BE2C (cell line): ENCODE measurements around the gene SGPP2.
"Not testable (repeated sequence)": the region's sequence is repeated elsewhere in the genome, so short reads cannot be mapped to it uniquely, and the experiment has no call there.

Source experiments
- DNase-seq: peaks from one replicate; pipeline ENCODE4 v3.0.0-alpha.2; 2020
- H3K27me3 ChIP-seq: fragments of 250-450 bp; sonication (Bioruptor Pico); 2 replicates; pipeline ENCODE4 v1.5.1; 2020; ENCODE audit warnings: mild to moderate bottlenecking
- H3K36me3 ChIP-seq: fragments of 250-450 bp; sonication (Bioruptor Pico); 2 replicates; pipeline ENCODE4 v1.5.1; 2020; ENCODE audit warnings: mild to moderate bottlenecking
- H3K4me1 ChIP-seq: fragments of 250-450 bp; sonication (Bioruptor Pico); 2 replicates; pipeline ENCODE4 v1.5.1; 2020
- H3K4me3 ChIP-seq: 2 replicates; pipeline ENCODE4 v1.5.1; 2011; ENCODE audit warnings: low read depth, low read length
- H3K9me3 ChIP-seq: fragments of 250-450 bp; sonication (Bioruptor Pico); 2 replicates; pipeline ENCODE4 v1.5.1; 2020
- TF ChIP-seq, protein P1 (sequence below): IDR thresholded peaks from 2 replicates; pipeline ENCODE4 v1.5.1; 2012; ENCODE audit warnings: mild to moderate bottlenecking, low read depth, low read length

The SGPP2 gene

DNA sequence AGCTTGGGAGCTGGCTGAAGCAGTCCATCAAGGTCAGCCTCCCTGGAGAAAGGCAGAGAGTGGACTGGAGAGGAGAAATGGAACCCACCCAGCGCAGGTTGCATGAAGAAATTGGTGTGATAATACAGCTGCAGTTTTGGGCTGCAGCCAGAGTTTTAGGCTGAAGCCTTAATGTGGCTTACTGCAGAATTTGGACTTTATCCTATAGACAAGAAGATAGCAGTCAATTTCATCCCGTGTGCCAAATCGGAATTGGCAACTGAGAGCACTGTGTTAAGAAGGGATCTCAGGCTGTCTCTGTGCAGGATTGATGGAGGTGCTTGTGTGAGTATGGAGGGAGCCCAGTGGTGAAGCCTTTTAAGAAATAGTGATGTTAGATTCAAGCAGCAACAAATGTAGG is 7.5 kb downstream of the SGPP2 start:
- Histone ChIP-seq H3K4me1 (peaks cover 5% of the 10 kb centered on the region), H3K4me3 (no peak overlapping the region), H3K36me3 (no peaks in the 10 kb centered on the region), H3K27me3 (no peaks in the 10 kb centered on the region), H3K9me3 (no peaks in the 10 kb centered on the region; the same call in 1 of the 2 replicates)
- TF ChIP-seq, protein P1, sequence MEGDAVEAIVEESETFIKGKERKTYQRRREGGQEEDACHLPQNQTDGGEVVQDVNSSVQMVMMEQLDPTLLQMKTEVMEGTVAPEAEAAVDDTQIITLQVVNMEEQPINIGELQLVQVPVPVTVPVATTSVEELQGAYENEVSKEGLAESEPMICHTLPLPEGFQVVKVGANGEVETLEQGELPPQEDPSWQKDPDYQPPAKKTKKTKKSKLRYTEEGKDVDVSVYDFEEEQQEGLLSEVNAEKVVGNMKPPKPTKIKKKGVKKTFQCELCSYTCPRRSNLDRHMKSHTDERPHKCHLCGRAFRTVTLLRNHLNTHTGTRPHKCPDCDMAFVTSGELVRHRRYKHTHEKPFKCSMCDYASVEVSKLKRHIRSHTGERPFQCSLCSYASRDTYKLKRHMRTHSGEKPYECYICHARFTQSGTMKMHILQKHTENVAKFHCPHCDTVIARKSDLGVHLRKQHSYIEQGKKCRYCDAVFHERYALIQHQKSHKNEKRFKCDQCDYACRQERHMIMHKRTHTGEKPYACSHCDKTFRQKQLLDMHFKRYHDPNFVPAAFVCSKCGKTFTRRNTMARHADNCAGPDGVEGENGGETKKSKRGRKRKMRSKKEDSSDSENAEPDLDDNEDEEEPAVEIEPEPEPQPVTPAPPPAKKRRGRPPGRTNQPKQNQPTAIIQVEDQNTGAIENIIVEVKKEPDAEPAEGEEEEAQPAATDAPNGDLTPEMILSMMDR: no peak
- no peak for DNase-seq

DNA sequence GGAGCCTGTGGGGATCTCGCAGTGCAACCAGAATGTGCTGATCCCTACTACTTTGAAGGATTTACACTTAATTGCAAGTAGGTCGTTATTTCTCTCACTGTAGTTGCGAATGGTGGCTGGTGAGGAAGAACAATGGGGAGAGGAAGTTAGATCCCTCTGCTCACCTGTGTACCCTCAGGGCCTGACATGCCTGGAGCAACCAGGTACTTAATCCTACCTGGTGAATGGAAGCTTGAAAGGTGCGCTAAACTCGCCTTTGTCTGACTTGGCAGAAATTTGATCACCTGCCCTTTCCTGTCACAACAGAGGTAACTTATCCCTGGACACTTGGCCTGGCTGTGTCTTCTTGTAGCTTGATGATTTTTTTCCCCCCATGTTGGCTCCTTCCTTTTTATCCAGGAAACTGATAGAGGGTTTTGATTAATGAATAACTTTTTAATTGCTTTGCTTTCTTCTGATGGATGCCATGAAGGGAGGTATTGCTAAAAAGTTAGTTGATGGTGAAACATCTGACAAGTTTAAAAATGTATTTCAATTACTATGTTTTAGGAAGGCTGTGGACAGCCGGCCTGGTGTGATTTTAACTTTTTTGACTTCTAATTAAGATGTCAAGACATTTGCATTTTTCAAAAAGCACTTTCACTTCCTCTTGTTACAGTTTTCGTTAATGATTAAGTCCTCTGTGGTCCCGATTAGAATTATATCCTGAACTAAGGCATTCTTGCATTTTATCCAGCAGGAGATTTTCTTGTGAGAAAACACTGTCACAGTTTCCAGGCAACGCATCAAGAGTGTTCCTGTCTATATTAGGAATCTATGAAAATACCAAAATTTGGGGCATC is 9.2 kb downstream of the SGPP2 start:
- Histone ChIP-seq H3K9me3 (no peaks in the 10 kb centered on the region; the same call in 1 of the 2 replicates), H3K27me3 (no peaks in the 10 kb centered on the region), H3K36me3 (no peaks in the 10 kb centered on the region), H3K4me3 (no peak overlapping the region), H3K4me1 (peaks cover 3% of the 10 kb centered on the region; the same call in 1 of the 2 replicates)
- TF ChIP-seq, protein P1: no peak
- no peak for DNase-seq

DNA sequence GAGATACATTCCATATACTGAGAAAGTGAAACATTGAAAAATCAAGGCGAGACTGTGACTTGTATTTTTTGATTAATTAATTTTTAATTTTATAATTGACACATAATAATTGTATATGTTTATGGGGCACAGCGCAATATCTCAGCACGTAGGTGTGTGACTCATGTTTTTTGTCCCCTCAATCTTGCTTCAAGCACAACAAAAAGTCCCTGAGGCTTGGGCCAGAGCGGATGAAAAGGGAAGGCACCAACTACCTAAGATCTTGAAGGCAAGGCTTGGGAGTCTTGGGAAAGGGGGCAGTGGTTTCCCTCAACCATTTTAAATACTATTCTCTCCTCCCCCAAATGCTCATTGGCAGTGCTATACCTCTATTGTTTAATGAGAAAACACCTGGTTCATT is 9.9 kb downstream of the SGPP2 start:
- Histone ChIP-seq H3K4me1 (peaks cover 3% of the 10 kb centered on the region; the same call in 1 of the 2 replicates), H3K4me3 (no peak overlapping the region)

DNA sequence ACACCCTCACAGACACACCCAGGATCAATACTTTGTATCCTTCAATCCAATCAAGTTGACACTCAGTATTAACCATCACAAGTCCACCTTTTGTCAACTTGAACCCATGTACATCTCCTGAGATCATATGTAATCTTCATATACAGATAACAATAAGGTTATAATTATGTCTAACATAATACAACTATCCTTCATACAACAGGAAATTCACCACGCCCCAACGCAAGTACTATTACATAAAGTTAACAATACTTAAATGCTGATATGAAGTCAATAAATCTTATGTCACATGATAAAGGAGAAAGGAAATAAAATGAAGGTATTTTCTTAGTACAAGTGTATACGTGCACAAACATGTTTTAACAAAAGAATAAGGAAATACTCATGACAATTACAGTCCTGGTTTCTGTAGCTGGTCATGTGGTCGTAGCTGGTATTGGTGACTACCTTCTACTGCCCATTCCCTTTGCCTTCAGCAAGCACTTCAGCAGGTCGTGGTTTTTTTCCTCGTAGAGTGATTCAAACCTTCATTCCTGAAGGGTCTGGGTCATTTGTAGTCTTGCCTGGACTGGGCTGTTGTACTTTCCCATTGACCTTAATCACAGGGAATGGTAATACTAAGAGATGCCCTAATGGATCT is 11.2 kb downstream of the SGPP2 start:
- not testable (repeated sequence) for H3K36me3 ChIP-seq, DNase-seq, H3K4me1 ChIP-seq, H3K9me3 ChIP-seq, H3K4me3 ChIP-seq, H3K27me3 ChIP-seq

More for the DNA sequence above, 9.9 kb downstream of the SGPP2 start:
- no peaks in the 10 kb centered on the region; the same call in 1 of the 2 replicates for H3K9me3 ChIP-seq
- TF ChIP-seq, protein P1: no peak
- no peaks in the 10 kb centered on the region for H3K36me3 ChIP-seq
- DNase-seq: no peak
- H3K27me3 ChIP-seq: no peaks in the 10 kb centered on the region

DNA sequence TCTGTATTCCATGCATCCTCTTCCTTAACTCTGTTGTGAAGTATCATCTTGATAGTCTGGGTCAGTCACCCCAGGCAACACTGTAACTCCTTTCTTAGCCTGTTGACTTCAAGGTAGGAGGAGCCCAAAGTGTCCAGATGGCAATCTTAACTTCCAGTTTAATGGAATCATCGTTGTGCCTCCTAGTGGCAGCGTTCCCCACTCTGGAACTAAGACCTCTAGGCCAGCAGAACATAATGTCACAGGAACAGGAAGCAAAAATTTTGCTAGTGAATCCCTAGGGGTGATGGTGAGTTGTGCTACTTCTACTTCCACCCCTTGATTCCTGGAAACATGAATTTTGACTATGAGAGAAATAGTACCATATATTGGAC is 11.7 kb downstream of the SGPP2 start:
- H3K27me3 ChIP-seq: no peaks in the 10 kb centered on the region
- no peak overlapping the region for H3K4me3 ChIP-seq
- peak; percentile 29 for DNase-seq
- TF ChIP-seq, protein P1: peak; percentile 39
- H3K4me1 ChIP-seq: peaks cover 3% of the 10 kb centered on the region; the same call in 1 of the 2 replicates
- no peaks in the 10 kb centered on the region for H3K36me3 ChIP-seq
- H3K9me3 ChIP-seq: no peaks in the 10 kb centered on the region

DNA sequence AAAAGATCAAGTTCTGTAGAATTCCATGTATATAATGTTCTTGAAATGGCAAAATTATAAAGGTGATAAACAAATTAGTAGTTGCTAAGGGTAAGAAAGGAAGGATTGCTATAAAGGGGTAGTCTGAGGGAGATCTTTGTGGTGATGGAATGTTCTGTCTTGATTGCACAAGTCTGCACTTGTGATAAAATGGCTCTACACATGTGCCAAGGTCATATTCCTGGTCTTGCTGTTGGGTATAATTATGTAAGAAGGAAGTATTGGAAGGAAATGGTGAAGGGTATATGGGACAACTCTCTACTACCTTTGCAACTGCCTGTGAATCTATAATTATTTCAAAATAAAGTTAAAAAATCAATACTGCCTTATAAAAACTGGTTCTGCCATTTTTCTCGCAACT is 15.3 kb downstream of the SGPP2 start:
- Histone ChIP-seq H3K9me3 (no peaks in the 10 kb centered on the region), H3K4me1 (peaks cover 3% of the 10 kb centered on the region; the same call in 1 of the 2 replicates), H3K4me3 (no peak overlapping the region), H3K27me3 (no peaks in the 10 kb centered on the region), H3K36me3 (no peaks in the 10 kb centered on the region)
- TF ChIP-seq, protein P1: no peak
- no peak for DNase-seq
